Kidney (tissue), 14 donors: ENCODE data around the gene UBE2S. TPM values are rescaled to one million over a fixed set of nuclear protein-coding genes. Genes with fewer than 3 reads are reported as not detected.
A peak's percentile ranks its signal among the peaks of the same experiment; 100 is the strongest.

Source experiments
- DNase-seq, 5 donors: peaks; one replicate each; pipeline ENCODE4 v3.0.0-alpha.2; 2013 to 2020
- FAIRE-seq: peaks from 2 replicates; lab custom pipeline; 2012; peaks lifted over from hg19 to GRCh38; lab: Jason Lieb, UNC
- H3K27ac ChIP-seq, 2 donors: one replicate each; pipeline ENCODE4 v1.7.0; 2013; ENCODE audit warnings: low read depth in 2 of 2, low read length in 2 of 2, inconsistent platforms in 1 of 2
- H3K27me3 ChIP-seq: one replicate; pipeline ENCODE4 v1.7.1; 2013; ENCODE audit warnings: low read length, inconsistent platforms; ENCODE audit not compliant: control insufficient read depth, insufficient read depth
- H3K36me3 ChIP-seq, 3 donors: one replicate each; pipeline versions ENCODE4 v1.7.0 to v1.7.1; 2013; ENCODE audit warnings: low read length in 3 of 3, control low read depth in 1 of 3, inconsistent platforms in 1 of 3; ENCODE audit not compliant: insufficient read depth in 3 of 3, control insufficient read depth in 2 of 3
- H3K4me1 ChIP-seq, 3 donors: one replicate each; pipeline versions ENCODE4 v1.7.0 to v1.7.1; 2013; ENCODE audit warnings: low read length in 3 of 3, inconsistent platforms in 1 of 3, low read depth in 1 of 3; ENCODE audit not compliant: control insufficient read depth in 2 of 3, insufficient read depth in 2 of 3
- H3K4me3 ChIP-seq, 3 donors: one replicate each; pipeline versions ENCODE4 v1.7.0 to v1.8.1; 2013; ENCODE audit warnings: low read length in 3 of 3, control low read depth in 1 of 3, inconsistent platforms in 1 of 3
- H3K9ac ChIP-seq, 3 donors: one replicate each; pipeline versions ENCODE4 v1.7.0 to v1.7.1; 2013; ENCODE audit warnings: low read length in 3 of 3, control low read depth in 1 of 3, inconsistent platforms in 1 of 3
- H3K9me3 ChIP-seq, 3 donors: one replicate each; pipeline versions ENCODE4 v1.7.0 to v1.7.1; 2013; ENCODE audit warnings: low read length in 3 of 3, control low read depth in 1 of 3, inconsistent platforms in 1 of 3; ENCODE audit not compliant: control insufficient read depth in 2 of 3, insufficient read depth in 1 of 3
- CTCF ChIP-seq: IDR thresholded peaks from 3 replicates; pipeline ENCODE4 v1.5.1; 2012; ENCODE audit warnings: mild to moderate bottlenecking, moderate library complexity, borderline replicate concordance; ENCODE audit not compliant: insufficient read depth; ENCODE audit errors: extremely low read depth
- intact Hi-C: fragments of 100-400 bp; cut with DNase I; formaldehyde crosslinking; loops from one replicate; pipeline ENCODE4 v1.11.1; 2022
- polyA plus RNA-seq: library from polyadenylated mRNA; stranded (reverse); fragments of 350-450 nt; fragmentation: Illumina TruSeq; extraction: RNeasy Lipid Tissue Mini Kit (QIAGEN cat#74804); gene quantifications from one replicate; pipeline ENCODE4 v1.2.3, GENCODE V29; 2014; ENCODE audit warnings: low read depth, low replicate concordance; ENCODE audit not compliant: insufficient read depth
- total RNA-seq: library from RNA; stranded (reverse); fragmentation: NEBNext Ultra II Directional; extraction: Animal tissue kit (Norgen Biotek cat#: 25700); gene quantifications from one replicate; pipeline ENCODE4 v1.2.1, GENCODE V29; 2021
- donor health status: control.
- donor health status: control.
- donor health status: control.
- donor health status: control.
- donor health status: control.
- donor health status: DM: yes; HTN: yes; CAD: no.
- donor health status: Normal renal cell carcinoma (clear cell type).

The UBE2S gene
- total and polyA plus RNA-seq, 2 donors from 2014 or later, result 16.8 to 20.8 TPM

DNA sequence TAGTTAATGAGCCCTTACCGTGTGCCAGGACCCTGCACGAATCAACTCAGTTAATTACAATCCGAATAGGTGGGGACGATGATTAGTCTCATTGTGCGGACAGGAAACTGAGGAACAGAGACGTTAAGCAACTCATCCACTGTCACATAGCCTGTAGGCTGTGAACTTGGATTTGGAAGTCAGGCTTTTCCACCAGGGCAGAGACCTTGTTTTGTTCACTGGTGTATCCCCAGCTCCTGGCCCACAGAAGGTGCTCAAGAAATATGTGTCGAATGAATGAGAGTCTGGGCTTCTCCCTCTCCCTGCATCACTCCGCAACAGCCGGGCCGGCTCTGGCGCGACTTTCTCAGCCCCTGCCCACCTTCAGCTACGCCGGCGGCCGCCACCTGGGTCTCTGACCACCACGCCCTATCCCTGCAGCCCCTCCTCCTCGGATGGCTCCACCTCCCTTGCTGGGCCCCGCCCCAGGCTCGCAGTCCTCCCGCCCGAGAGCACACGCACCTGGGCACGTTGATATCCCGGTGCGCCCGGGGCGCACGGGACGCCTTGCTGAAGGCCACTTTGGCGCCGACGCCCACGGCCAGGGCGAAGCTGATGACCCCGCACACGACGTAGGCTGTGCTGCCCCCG, 34.2 kb upstream of the UBE2S start:
- no peak for TF ChIP-seq CTCF
- Histone ChIP-seq H3K36me3 (no peaks in the 10 kb centered on the region), H3K4me1 (peaks cover 0 to 4% (median 0%) of the 10 kb centered on the region in 3 donors), H3K27ac (no peak overlapping the region), H3K9ac (no peak overlapping the region), H3K4me3 (no peak overlapping the region), H3K9me3 (no peaks in the 10 kb centered on the region), H3K27me3 (peaks cover 40% of the 10 kb centered on the region)
- DNase-seq (no peak), FAIRE-seq (no peak)
- intact Hi-C loops, result no loop called here

GRCh38 chr19:55441319-55441691, 33.7 kb upstream of the UBE2S start:
- Histone ChIP-seq H3K9ac (no peak overlapping the region), H3K4me3 (no peak overlapping the region), H3K9me3 (no peaks in the 10 kb centered on the region), H3K36me3 (no peaks in the 10 kb centered on the region), H3K27me3 (peaks cover 40% of the 10 kb centered on the region), H3K4me1 (peaks cover 0 to 4% (median 0%) of the 10 kb centered on the region in 3 donors), H3K27ac (no peak overlapping the region)
- no peak for TF ChIP-seq CTCF
- DNase-seq (no peak), FAIRE-seq (no peak)
- intact Hi-C loops, result no loop called here

- H3K27ac ChIP-seq, result no peak overlapping the region
- DNase-seq, result peak in 1 of 5 donors; percentile 72
These were observed 33.0 kb upstream of the UBE2S start for GRCh38 chr19:55440411-55441105.

More at GRCh38 chr19:55440411-55441105, 33.0 kb upstream of the UBE2S start:
- H3K4me1 ChIP-seq, result peaks cover 0 to 4% (median 0%) of the 10 kb centered on the region in 3 donors
- no peaks in the 10 kb centered on the region for H3K9me3 ChIP-seq
- no peak for FAIRE-seq
- no peak for TF ChIP-seq CTCF
- peaks cover 37% of the 10 kb centered on the region for H3K27me3 ChIP-seq
- H3K9ac ChIP-seq, result no peak overlapping the region
- no peak overlapping the region for H3K4me3 ChIP-seq
- intact Hi-C loops, result no loop called here
- no peaks in the 10 kb centered on the region for H3K36me3 ChIP-seq
